Adrenal gland (tissue), 12 donors: ENCODE data around the gene ZBTB24. TPM values are rescaled to one million over a fixed set of nuclear protein-coding genes. Genes with fewer than 3 reads are reported as not detected.

Experiments used
- polyA plus RNA-seq, 3 donors: library from polyadenylated mRNA; stranded (reverse); fragments of 200-250 nt in 2 of 3; fragments of 350-450 nt in 1 of 3; fragmentation: Illumina TruSeq in 1 of 3; extraction: RNeasy Lipid Tissue Mini Kit (QIAGEN cat#74804) in 1 of 3; gene quantifications; one replicate each; pipeline ENCODE4 v1.2.3, GENCODE V29; 2013 to 2014
- total RNA-seq, 9 donors: library from RNA; depleted of rRNA in 4 of 9; stranded (reverse); fragments of >200 nt in 4 of 9; fragments of 120-200 nt in 1 of 9; fragmentation: NEBNext Ultra II Directional in 1 of 9; extraction: Animal tissue kit (Norgen Biotek cat#: 25700) in 1 of 9; gene quantifications; one replicate each; pipeline versions ENCODE4 v1.1.0 to v1.2.4, GENCODE V29; 2013 to 2023
- donor health status: healthy with polysubstance abuse.
- donor health status: Bipolar disorder and iron deficiency.
- donor health status: DM: yes; HTN: yes; CAD: no.
- donor health status: DM: no; HTN: no; CAD: no.
- donor health status: DM: no; HTN: no; CAD: no.
- donor health status: DM: yes; HTN: yes; CAD: no.

The ZBTB24 gene
- total and polyA plus RNA-seq, 12 donors: 2.2 to 14.4 (median 6.2) TPM

Other genes starting within 250 kb of the ZBTB24 start
- 100 to 1,000 TPM; 124 to 358 (median 257) TPM for gene CD164, start 100.8 kb downstream of the ZBTB24 start, total RNA-seq
- 100 to 1,000 TPM in 1 of 3 donors, 10 to 100 TPM in 2; 89.3 to 259 (median 91.5) TPM for gene CD164, start 100.8 kb downstream of the ZBTB24 start, polyA plus RNA-seq
- gene PPIL6, start 42.6 kb downstream of the ZBTB24 start, total RNA-seq: 1 to 10 TPM in 6 of 9 donors, under 1 TPM in 3; 0.74 to 3.3 (median 1.5) TPM
- gene PPIL6, start 42.6 kb downstream of the ZBTB24 start, polyA plus RNA-seq: 1 to 10 TPM in 1 of 3 donors, under 1 TPM in 2; 0.48 to 1.8 (median 0.51) TPM
- gene SMPD2, start 42.5 kb downstream of the ZBTB24 start, total RNA-seq: 10 to 100 TPM in 5 of 9 donors, 1 to 10 TPM in 4; 3.2 to 17.3 (median 10.2) TPM
- 10 to 100 TPM in 2 of 3 donors, 1 to 10 TPM in 1; 6.6 to 17.5 (median 15.9) TPM for gene SMPD2, start 42.5 kb downstream of the ZBTB24 start, polyA plus RNA-seq
- gene MICAL1, start 27.4 kb downstream of the ZBTB24 start, total RNA-seq: 10 to 100 TPM in 4 of 9 donors, 1 to 10 TPM in 5; 3.1 to 16.7 (median 9.7) TPM
- 10 to 100 TPM in 2 of 3 donors, 1 to 10 TPM in 1; 3.7 to 99.9 (median 35.2) TPM for gene MICAL1, start 27.4 kb downstream of the ZBTB24 start, polyA plus RNA-seq
- 1 to 10 TPM; 1.9 to 9.9 (median 4.7) TPM for gene AK9, start 208.0 kb upstream of the ZBTB24 start, total RNA-seq
- 1 to 10 TPM; 2.9 to 8.0 (median 6.2) TPM for gene AK9, start 208.0 kb upstream of the ZBTB24 start, polyA plus RNA-seq
- gene FIG4, start 208.1 kb upstream of the ZBTB24 start, total RNA-seq: 10 to 100 TPM in 8 of 9 donors, 1 to 10 TPM in 1; 9.2 to 23.5 (median 18.7) TPM
- gene FIG4, start 208.1 kb upstream of the ZBTB24 start, polyA plus RNA-seq: 10 to 100 TPM; 11.8 to 25.4 (median 13.6) TPM